ENCODE data around the gene MBP. TPM values are rescaled to one million over a fixed set of nuclear protein-coding genes. Genes with fewer than 3 reads are reported as not detected.
A peak's percentile ranks its signal among the peaks of the same experiment; 100 is the strongest.

The MBP gene
- total RNA-seq, 2 donors from 2014 or later, result 41.7 to 42.2 TPM

GRCh38 chr18:77130229-77131099 lies 2.1 kb downstream of the MBP start:
- Histone ChIP-seq H3K27me3 (replicated peaks; ENCODE audit: insufficient read depth) (no peaks in the 10 kb centered on the region), H3K4me3 (peak overlapping the region; percentile 81), H3K4me1 (ENCODE audit: control insufficient read depth in 1 of 2, low read depth in 2 of 2) (peaks cover 22 to 60% of the 10 kb centered on the region in 2 donors), H3K36me3 (no peaks in the 10 kb centered on the region), H3K9me3 (no peaks in the 10 kb centered on the region), H3K27ac (peak overlapping the region in 1 of 2 donors; percentile 81)
- no peak for ATAC-seq (ENCODE audit: insufficient number of reproducible peaks, low FRiP score, low read depth)
- TF ChIP-seq CTCF (IDR thresholded peaks at IDR 0.05), result no peak
- DNase-seq (ENCODE audit: low spot score), result no peak

- ATAC-seq (ENCODE audit: insufficient number of reproducible peaks, low FRiP score, low read depth) (no peak), DNase-seq (ENCODE audit: low spot score) (no peak)
- Histone ChIP-seq H3K27ac (peak overlapping the region; percentile 62 to 73), H3K27me3 (replicated peaks; ENCODE audit: insufficient read depth) (no peaks in the 10 kb centered on the region), H3K4me3 (no peak overlapping the region), H3K4me1 (ENCODE audit: control insufficient read depth in 1 of 2, low read depth in 2 of 2) (peaks cover 22 to 65% of the 10 kb centered on the region in 2 donors), H3K36me3 (no peaks in the 10 kb centered on the region), H3K9me3 (no peaks in the 10 kb centered on the region)
- TF ChIP-seq CTCF (IDR thresholded peaks at IDR 0.05), result no peak
Measured at GRCh38 chr18:77129150-77129551, 3.4 kb downstream of the MBP start.

- no peak for DNase-seq (ENCODE audit: low spot score)
- H3K27ac ChIP-seq, result peak overlapping the region; percentile 62 to 73
- no peak for TF ChIP-seq CTCF (IDR thresholded peaks at IDR 0.05)
- no peaks in the 10 kb centered on the region for H3K9me3 ChIP-seq
- H3K36me3 ChIP-seq, result no peaks in the 10 kb centered on the region
- ATAC-seq (ENCODE audit: insufficient number of reproducible peaks, low FRiP score, low read depth), result peak; percentile 64
- no peaks in the 10 kb centered on the region for H3K27me3 ChIP-seq (replicated peaks; ENCODE audit: insufficient read depth)
- H3K4me1 ChIP-seq (ENCODE audit: control insufficient read depth in 1 of 2, low read depth in 2 of 2), result peaks cover 14 to 56% of the 10 kb centered on the region in 2 donors
- peak overlapping the region; percentile 49 for H3K4me3 ChIP-seq
Measured at GRCh38 chr18:77127769-77128671, 4.6 kb downstream of the MBP start.

- ATAC-seq (ENCODE audit: insufficient number of reproducible peaks, low FRiP score, low read depth) (no peak), DNase-seq (ENCODE audit: low spot score) (no peak)
Measured at GRCh38 chr18:77124452-77124922, 8.1 kb downstream of the MBP start.

More at GRCh38 chr18:77124452-77124922, 8.1 kb downstream of the MBP start:
- H3K27me3 ChIP-seq (replicated peaks; ENCODE audit: insufficient read depth), result no peaks in the 10 kb centered on the region
- H3K36me3 ChIP-seq, result no peaks in the 10 kb centered on the region
- TF ChIP-seq CTCF (IDR thresholded peaks at IDR 0.05), result no peak
- no peaks in the 10 kb centered on the region for H3K9me3 ChIP-seq
- H3K4me1 ChIP-seq (ENCODE audit: control insufficient read depth in 1 of 2, low read depth in 2 of 2), result peaks cover 12 to 39% of the 10 kb centered on the region in 2 donors
- no peak overlapping the region for H3K27ac ChIP-seq
- H3K4me3 ChIP-seq, result no peak overlapping the region

All from thoracic aorta (tissue), 2 donors.